HL-60 (cell line): ENCODE measurements around the gene SMIM28.

Experiments
- GABPA ChIP-seq: IDR thresholded peaks from 2 replicates; pipeline ENCODE4 v1.6.1; 2012; ENCODE audit warnings: low read depth
- POLR2AphosphoS5 ChIP-seq: IDR thresholded peaks from 2 replicates; pipeline ENCODE4 v1.6.1; 2012; ENCODE audit warnings: low read depth
- SPI1 ChIP-seq: IDR thresholded peaks from 2 replicates; pipeline ENCODE4 v1.6.1; 2012; ENCODE audit warnings: low read depth, mild to moderate bottlenecking, borderline replicate concordance
- TF ChIP-seq, protein P1 (sequence below): IDR thresholded peaks from one replicate; pipeline ENCODE4 v1.5.1; 2011; ENCODE audit warnings: low read length, control low read depth, inconsistent platforms; ENCODE audit not compliant: insufficient read depth

DNA sequence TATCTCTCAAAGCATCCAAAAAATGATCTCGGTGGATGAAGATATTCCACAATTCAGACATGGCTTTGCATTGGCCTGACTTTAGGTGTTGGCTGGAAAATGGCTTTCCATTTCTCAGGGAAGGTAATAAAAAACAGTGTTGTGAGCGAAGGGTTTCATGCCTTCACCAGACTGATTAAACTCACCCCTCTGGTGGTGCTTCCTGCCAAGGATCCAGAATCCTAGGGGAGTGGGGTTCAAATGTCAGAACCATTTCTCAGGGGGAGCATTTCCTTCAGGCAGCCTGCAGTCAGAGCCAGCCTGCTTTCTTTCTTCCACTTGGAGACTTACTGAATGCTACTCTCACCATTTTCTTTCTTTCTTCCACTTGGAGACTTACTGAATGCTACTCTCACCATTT lies 45.7 kb upstream of the SMIM28 start:
- TF ChIP-seq, protein P1, sequence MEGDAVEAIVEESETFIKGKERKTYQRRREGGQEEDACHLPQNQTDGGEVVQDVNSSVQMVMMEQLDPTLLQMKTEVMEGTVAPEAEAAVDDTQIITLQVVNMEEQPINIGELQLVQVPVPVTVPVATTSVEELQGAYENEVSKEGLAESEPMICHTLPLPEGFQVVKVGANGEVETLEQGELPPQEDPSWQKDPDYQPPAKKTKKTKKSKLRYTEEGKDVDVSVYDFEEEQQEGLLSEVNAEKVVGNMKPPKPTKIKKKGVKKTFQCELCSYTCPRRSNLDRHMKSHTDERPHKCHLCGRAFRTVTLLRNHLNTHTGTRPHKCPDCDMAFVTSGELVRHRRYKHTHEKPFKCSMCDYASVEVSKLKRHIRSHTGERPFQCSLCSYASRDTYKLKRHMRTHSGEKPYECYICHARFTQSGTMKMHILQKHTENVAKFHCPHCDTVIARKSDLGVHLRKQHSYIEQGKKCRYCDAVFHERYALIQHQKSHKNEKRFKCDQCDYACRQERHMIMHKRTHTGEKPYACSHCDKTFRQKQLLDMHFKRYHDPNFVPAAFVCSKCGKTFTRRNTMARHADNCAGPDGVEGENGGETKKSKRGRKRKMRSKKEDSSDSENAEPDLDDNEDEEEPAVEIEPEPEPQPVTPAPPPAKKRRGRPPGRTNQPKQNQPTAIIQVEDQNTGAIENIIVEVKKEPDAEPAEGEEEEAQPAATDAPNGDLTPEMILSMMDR, result no peak
- TF ChIP-seq POLR2AphosphoS5 (no peak), SPI1 (no peak), GABPA (no peak)
